Fibroblast of lung (primary cell): ENCODE data around the gene CDKN3.

Source experiments
- CTCF ChIP-seq, 2 donors: IDR thresholded peaks in 1 of 2; conservative IDR thresholded peaks in 1 of 2; 1 replicate in 1 of 2; 2 replicates in 1 of 2; pipeline ENCODE4 v1.5.1; 2011 to 2012; ENCODE audit warnings: low read length in 2 of 2, control low read depth in 1 of 2, inconsistent platforms in 1 of 2, low read depth in 1 of 2, mild to moderate bottlenecking in 1 of 2
- EZH2 ChIP-seq: IDR thresholded peaks from 2 replicates; pipeline ENCODE4 v1.5.1; 2012; ENCODE audit warnings: low read length, control low read depth, mild to moderate bottlenecking; ENCODE audit errors: missing control alignments

GRCh38 chr14:54423991-54424390 is 27.2 kb downstream of the CDKN3 start:
- TF ChIP-seq CTCF (conservative IDR thresholded peaks at IDR 0.05 in 1 of 2, IDR thresholded peaks at IDR 0.05 in 1 of 2; ENCODE audit: low read depth in 1 of 2, low read length in 2 of 2) (no peak), EZH2 (no peak)
